NCI-H2227 (cell line): ENCODE data around the gene EPHX1.
"Not testable (repeated sequence)": the region's sequence is repeated elsewhere in the genome, so short reads cannot be mapped to it uniquely, and the experiment has no call there.

Experiments
- DNase-seq: peaks from one replicate; lab custom pipeline; 2025; ENCODE audit not compliant: unreplicated experiment; lab: John Stamatoyannopoulos, UW

Gene EPHX1

DNA sequence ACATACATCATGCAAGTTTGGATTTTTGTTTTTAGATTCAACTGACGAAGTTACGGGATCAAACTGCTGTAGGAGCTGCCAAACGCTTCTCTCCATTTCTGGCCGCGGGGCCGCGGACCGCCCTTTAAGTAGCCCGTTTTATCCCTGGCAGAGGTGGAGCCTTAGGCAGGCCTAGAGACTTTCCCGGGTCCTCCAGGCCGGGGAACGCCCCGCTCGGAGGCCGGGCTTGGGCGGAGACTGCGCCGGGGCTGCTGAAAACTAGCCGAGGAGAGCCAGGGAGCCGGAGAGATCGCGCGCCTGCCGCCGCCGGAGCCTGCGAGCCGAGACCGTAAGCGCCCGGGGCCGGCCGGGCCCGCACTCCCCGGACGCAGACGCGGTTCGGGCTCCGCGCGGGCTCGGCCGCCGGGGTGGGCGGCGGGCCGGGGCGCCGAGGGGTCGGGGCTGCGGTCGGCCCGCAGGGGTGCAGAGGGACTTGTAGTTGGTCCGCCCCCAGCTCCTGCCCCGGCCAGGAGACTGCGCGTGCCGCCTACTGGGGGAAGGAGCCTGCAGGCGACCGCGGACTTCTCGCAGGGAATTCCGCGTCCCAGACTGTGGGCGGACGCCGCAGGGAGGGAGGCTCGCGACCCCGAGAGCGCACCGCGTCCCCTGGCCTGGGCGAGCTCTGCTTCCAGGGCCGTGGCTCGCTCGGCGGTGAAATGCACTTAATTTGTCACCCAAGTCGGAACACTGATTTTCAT lies at the start of gene EPHX1:
EPHX1 (plus strand) TSS at position 283 of the 737 bp plus-strand sequence. CDS start 18,606 bp downstream, outside the sequence.
- DNase-seq: peak; percentile 94

DNA sequence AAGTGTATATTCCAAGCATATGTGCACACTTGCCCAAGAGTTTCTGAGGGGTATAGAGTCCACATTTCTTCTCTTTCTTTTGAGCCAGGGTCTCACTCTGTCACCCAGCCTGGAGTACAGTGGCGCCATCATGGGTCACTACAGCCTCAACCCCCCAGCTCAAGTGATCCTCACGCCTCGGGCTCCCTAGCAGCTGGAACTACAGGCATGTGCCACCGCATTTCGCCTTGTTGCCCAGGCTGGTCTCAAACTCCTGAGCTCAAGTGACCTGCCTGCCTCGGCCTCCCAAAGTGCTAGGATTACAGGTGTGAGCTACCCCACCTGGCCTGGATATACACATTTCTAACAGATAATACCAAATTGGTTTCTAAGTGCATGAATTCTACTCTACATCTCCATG lies 49.4 kb upstream of the EPHX1 start:
- no peak for DNase-seq

DNA sequence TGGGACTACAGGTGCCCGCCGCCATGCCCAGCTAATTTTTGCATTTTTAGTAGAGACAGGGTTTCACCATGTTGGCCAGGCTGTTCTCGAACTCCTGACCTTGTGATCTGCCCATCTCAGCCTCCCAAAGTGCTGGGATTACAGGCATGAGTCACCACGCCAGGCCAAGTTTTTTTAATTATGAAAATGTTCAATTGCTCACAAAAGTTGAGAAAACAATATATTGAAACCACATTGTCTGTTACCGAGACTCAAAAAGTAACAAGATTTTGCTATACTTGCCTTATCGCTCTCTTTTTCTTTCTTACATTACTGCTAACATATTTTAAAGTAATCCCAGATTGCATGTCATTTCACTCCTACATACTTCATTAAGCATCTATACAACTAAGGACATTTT lies 48.5 kb upstream of the EPHX1 start:
- not testable (repeated sequence) for DNase-seq

DNA sequence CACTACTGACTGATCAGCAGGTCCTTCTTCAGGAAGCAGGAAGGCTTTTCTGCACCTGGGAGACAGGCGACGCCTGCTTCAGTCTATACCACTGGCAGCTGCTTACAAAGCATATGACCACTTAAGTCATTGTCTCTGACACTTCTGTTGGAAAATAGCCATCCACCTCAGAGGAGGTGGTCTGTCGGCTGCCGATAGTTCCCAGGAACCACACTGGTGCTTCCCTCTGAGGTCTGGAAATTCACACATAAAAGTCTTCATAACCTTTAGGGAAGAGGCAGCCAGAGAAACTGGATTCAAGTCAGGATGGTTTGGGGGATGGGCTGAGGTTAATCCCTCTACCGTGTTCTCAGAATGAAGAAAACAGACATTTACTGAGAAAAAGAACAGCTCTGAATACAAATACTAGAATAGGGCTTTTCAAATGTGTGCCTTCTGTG lies 47.9 kb upstream of the EPHX1 start:
- DNase-seq: peak; percentile 60

DNA sequence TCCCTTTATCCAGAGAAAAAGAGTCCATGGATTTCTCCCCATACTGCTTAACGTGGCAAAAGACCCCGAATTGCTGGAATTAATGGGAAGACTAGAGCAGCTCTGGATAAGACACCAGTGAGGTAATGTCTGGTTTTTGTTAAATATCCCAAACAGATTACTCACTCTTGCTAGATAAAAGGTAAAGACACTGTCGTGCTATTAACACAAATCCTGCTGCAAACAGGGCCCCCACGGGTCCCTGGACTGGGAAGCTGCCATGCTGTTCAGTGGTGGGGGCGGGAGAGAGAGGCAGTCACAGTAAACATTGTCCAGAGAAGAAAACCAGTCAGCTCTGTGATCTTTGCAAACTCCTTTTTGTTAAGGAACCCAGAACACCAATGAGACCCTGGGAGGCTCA lies 47.5 kb upstream of the EPHX1 start:
- peak; percentile 26 for DNase-seq

DNA sequence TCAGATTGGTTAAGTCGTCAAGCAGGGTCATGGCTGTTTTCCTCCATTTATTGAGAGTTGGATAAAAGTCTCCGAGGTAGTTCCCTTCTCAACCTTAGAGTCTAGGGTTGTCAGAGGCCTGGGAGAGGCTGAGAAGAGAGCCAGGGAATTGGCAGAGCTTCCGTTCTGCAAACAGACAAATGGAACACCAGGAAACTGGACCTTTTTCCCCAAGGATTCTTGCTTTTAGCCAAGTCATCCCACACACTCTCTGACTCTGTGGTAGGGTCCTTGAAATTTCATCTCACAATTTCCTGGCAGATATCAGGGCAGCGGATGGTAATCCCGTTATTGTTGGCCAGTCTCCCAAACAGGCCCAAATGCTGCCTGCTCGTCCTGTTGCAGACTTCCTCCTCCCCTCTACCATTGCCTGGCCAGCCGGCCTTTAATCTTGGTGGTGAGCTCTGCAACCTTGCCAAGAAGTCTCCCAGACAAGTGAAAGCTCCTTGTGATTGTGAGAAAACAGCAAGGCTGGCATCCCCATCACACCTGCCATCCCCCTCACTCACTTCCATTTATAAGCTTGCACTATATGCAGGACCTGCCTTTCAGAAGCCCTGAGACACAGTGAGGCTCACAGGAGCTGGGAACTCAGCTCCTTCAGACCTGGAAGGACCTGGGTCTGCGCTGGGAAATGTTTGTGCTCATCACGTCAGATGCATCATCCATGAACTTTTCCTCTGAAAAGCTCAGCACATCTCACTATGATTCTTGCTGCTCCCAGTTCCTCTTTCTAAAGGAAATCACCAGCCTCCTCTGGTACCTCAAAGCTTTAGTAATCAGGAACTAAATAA lies 46.0 kb upstream of the EPHX1 start:
- no peak for DNase-seq

DNA sequence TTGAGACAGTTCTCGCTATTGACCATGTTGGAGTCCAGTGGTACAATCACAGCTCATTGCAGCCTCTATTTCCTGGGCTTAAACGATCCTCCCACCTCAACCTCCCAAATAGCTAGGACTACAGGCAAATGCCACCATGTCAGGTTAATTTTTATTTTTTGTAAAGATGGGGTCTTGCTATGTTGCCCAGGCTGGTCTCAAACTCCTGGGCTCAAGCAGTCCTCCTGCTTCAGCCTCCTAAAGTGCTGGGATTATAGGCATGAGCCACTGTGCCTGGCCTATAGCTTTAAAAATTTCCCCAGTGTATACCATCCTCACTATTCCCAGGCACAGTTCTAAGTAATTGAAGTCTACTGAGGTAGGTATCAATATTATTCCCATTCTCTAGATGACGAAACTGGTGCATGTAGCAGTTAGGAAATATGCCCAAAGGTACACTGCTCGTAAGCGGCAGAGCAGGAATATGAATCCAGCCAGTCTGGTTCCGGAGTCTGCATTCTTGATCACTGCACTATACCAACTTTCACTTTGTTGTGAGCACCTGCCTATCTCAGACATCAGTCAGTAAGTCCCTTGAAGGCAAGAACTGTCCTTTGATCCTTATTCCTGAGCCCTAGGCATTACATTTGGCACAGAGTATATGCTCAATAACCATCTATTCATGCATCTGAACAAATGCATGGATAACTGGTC lies 43.8 kb upstream of the EPHX1 start:
- no peak for DNase-seq

DNA sequence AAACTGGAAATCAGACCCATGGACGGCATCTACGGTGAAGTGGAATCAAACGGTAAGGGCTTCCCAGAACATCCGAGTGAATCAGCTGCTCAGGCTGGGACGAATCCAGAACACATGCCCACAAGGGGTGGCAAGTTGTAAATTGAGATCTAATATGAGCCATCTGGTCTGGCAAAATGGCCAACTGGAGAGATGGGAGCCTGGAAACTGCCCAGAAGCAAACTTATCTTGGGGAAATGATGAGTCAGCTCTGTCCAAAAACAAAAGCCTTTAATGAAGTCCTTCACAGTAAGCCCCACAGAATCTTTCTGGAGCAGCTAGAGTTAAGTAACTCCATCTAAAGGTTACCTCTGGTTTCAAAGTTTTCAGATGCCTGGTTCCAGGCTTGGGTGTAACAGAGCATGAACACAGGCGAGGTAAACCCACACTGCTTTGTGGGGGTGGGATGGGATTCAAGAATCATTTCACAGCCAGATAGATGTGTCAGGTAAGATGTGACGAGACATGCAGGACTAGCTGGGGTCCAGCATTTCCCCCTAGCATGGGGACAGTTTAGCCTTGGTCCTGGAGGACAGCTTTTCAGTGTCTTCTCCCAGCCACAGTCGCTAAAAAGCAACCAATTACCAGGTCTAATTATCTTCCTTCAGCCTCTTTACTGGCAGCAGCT lies 42.8 kb upstream of the EPHX1 start:
- no peak for DNase-seq

DNA sequence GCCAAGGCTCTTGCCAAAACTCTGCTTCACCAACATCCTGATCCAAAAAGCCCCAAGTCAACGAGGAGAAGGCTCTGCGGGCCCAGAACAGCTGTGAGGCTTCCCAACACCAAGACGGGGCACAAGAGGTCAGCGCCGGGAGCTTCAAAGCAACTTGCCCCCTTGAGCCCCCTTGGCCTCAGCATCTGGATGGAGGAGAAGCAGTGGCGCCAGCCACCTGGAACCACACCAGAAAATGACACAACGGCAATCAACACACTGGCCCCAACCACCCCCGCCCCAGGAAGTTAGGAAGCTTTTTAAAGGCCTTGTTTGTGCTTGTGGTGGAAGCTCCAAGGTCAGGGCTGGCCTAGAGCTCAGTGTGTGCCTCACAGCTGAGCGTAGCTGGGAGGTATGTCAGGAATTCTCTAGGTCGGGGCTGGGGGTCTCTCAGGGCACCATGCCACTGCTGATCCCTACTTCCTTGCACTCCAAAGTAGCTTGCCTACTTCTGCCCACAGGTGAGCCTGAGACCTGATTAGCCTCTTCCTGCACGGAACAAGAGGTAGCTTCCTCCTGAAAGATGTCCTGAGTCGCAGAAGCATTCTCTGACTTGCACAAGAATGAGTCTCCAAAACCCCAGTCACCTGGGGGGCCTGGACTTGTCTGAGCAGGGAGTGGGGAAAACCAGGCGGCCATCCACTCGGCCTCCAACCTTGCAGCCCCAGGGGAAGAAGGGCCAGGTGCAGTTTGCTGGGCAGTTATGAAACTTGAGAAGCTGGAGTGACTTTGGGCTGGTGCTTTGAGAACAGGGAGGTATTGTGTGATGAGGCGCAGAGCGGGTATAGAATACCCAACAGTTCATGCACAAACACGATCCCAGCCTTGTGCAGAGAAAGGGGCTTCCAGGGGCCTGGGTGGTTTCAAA lies 42.0 kb upstream of the EPHX1 start:
- DNase-seq: no peak

DNA sequence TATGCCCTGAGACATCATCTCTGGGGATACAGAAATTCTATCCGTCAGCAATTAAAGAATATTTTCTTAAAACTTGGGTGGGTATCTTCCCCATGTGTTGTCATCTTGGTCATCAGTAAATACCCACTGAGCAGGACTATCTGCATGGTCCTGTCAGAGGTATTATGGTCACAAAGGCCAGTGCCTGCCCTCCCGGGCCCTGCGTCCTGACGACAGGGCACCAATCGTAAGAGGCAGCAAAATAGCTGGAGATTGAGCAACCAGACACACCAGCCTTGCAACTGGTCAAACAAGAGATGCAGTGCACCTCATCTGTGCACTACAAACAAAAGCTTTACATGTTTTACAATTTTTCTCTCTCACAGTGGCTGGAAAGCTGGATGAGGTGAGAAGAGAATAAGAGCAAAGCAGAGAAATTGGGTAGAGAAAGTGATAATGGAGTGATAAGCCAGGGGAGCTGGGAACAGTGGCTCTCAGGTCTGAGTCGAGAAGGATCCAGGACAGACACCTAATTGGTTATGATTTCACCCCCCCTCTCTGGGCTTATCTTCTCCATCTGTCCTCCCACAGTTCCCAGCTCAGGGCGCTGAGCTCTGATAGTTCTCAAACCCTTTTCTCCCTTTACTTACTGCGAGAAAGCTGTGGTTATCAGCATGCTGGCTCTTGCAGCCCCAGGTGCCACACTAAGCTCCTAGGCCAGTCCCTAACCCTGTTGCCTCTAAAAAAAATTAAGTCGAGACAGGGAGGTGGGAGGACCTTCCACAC lies 41.1 kb upstream of the EPHX1 start:
- no peak for DNase-seq

DNA sequence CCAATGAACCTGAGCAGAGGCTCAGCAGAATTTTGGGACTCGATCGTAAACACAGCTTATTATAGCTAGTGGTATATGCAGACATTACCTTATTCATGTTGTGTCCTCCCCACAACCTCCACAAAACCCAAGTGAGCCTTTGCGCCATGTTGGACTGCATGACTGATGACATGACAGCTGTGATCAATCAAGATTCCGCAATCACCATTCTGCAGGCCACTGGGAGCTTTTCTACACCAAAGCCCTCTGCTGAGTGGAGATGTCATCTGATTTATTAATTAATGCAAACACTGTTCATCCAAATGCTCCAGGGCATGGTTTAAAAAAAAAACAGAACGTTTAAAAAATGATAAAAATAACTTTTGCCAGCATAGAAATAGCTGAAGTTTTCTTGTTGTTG lies 40.2 kb upstream of the EPHX1 start:
- DNase-seq: no peak

DNA sequence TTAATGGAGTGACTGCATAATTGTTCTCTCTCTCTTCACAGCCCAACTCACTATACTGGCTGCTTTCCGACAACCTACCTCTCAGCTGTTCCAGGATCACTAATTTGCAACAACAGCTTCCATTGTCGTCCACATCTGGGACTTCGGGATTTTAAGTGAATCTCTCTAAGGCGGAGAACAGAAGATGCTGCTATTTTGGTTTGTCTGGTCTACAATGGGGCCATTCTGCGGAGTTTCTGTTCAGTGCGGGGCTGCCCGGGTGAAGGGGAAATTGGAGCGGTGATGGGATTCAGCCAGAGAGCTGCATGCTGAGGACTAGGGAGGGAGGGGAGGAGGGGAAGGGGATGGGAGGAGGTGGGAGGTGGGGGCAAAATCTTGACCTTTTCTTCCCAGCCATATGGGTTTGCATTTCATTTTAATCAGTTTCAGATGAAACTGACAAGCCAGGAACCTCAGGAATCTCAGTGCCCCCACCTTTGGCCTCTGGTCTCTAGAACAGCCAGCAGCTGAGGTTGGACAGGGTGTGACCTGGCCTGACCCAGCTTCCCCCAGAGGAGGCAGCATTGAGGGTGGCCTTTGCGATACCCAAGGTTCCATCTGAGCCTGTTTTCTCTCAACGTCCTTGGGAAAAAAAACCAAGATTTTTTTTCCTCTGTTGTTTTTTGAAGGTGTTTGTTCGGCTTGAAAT lies 39.2 kb upstream of the EPHX1 start:
- no peak for DNase-seq

DNA sequence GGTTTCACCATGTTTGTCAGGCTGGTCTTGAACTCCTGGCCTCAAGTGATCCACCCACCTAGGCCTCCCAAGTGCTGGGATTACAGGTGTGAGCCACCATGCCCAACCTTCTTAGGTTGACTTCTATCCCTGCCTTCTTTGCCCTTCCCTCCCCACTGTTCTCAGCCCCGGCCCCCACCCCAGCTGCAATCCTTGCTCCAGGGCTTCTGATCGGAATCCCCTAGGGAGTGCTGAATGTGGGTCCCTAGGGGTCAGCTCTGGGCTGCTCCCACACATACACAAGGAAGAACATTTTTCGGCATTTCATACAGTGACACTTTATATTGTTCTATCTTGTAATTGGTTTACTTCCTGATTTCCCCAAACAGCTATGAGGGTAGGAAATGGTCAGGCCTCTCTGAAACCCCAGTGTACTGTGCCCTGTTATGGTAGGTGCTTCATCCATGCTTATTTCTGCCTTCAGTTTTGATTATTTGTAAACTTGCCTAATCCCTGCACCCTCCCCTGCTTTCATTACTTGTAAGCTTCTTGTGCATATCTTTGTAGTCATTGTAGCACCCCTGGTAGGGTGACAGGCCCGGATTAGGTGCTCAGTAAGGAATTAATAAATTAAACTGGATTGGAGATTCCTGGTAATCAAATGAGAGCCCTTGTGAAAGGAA lies 38.1 kb upstream of the EPHX1 start:
- DNase-seq: no peak

DNA sequence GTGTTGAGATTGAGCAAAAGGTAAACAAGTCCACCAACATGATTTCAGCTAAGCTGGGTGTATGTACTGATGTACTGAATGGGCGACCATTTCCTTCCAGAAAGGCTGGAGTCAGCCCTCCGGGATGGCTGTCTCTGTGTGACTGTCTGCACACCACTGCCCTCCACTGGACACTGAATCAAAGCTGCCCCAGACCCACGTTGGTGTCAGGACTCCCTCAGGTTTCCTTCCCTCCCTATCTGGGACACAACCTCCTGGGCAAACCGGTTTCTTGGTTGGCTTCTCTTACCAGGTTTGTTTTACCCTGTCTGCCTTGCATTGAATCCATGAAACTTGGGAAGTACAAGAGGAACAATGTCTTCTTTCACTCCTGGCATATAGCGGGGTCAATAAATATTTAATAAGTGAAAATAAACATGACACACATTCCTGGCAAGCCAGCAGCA lies 37.6 kb upstream of the EPHX1 start:
- DNase-seq: peak; percentile 88

DNA sequence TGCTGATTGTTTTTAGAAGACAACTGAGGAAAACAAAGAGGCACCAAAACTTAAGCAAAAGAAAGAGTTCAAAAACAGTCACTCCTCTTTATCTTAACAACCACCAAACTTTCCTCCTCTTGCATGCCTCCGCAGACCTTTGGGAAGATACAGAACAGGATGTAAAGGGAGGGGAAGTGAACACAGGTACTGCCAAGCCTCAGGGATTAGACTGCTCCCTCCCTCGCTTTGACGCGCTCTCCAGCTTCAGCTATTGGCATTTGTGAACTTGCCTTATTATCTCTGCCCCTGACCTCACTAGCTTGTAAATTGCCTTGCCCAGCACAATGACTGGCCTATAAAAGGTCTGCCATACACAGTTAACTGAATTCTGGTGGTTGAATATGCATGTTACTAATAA lies 37.1 kb upstream of the EPHX1 start:
- DNase-seq: no peak

DNA sequence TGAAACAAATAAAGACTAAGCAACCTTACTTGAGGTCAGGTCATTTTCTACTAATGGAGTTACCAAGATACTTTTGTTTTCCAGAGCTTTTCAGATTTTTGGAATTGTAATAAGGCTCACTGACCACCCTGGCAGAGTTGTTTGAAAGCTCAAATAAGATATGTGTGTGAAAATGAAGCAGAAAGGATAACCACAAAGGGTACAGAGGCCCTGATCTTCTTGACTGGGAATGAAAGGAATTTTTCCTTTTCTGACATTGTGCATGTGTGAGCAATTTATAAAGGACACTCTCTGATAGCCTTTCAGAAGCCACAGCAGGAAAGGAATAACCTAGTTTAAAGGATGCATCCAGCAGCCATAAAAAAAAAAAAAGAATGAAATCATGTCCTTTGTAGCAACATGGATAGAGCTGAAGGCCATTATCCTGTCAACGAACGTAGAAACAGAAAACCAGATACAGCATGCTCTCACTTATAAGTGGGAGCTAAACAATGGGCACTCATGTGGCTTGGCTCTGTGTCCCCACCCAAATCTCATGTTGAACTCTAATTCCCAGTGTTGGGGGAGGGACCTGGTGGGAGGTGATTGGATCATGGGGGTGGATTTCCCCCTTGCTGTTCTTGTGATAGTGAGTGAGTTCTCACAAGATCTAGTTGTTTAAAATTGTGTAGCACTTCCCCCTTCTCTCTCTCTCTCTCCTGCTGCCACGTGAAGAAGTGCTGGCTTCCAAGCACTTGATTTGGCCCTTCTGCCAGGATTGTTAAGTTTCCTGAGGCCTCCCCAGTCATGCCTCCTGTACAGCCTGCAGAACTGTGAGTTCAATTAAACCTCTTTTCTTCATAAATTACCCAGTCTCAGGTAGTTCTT lies 35.4 kb upstream of the EPHX1 start:
- DNase-seq: no peak

DNA sequence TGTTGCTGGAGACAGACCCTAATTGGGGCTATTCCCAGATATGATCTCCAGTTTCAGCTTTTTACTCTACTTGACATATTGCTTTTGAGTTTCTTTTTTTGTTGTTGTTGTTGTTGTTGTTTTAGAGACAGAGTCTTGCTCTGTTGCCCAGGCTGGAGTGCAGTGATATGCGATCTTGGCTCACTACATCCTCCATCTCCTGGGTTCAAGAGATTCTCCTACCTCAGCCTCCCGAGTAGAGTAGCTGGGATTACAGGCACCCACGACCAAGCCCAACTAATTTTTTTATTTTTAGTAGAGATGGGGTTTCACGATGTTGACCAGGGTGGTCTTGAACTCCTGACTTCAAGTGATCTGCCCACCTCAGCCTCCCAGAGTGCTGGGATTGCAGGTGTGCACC lies 33.6 kb upstream of the EPHX1 start:
- no peak for DNase-seq
